ENCODE data around the gene CPT1A.
A peak's percentile ranks its signal among the peaks of the same experiment; 100 is the strongest.

CPT1A gene

GRCh38 chr11:68762481-68762880 lies 79.2 kb downstream of the CPT1A start:
- no peak for DNase-seq (ENCODE audit: low read depth in 1 of 2, low spot score in 1 of 2)

GRCh38 chr11:68761801-68762200 lies 79.9 kb downstream of the CPT1A start:
- DNase-seq (ENCODE audit: low read depth in 1 of 2, low spot score in 1 of 2) = no peak

- DNase-seq (ENCODE audit: low read depth in 1 of 2, low spot score in 1 of 2) = no peak
Measured at GRCh38 chr11:68759991-68760390, 81.7 kb downstream of the CPT1A start.

GRCh38 chr11:68757711-68758110 lies 84.0 kb downstream of the CPT1A start:
- DNase-seq (ENCODE audit: low read depth in 1 of 2, low spot score in 1 of 2) = no peak

GRCh38 chr11:68756171-68756766 lies 85.4 kb downstream of the CPT1A start:
- no peak for DNase-seq (ENCODE audit: low read depth in 1 of 2, low spot score in 1 of 2)

GRCh38 chr11:68753300-68753699 lies 88.4 kb downstream of the CPT1A start:
- no peak for DNase-seq (ENCODE audit: low read depth in 1 of 2, low spot score in 1 of 2)

- DNase-seq (ENCODE audit: low read depth in 1 of 2, low spot score in 1 of 2) = peak; percentile 89 to 91
Measured at GRCh38 chr11:68751331-68751856, 90.3 kb downstream of the CPT1A start, which contains the start of gene TESMIN. Gene TESMIN, minus strand, starts transcription at chr11:68751520. Its CDS starts 860 bp downstream, at chr11:68750660.

GRCh38 chr11:68751004-68751325 lies 90.8 kb downstream of the CPT1A start:
- no peak for DNase-seq (ENCODE audit: low read depth in 1 of 2, low spot score in 1 of 2)

- DNase-seq (ENCODE audit: low read depth in 1 of 2, low spot score in 1 of 2) = peak in 1 of 2 donors; percentile 0
Measured at GRCh38 chr11:68750195-68751003, 91.3 kb downstream of the CPT1A start.

GRCh38 chr11:68749229-68750123 lies 92.2 kb downstream of the CPT1A start:
- no peak for DNase-seq (ENCODE audit: low read depth in 1 of 2, low spot score in 1 of 2)

GRCh38 chr11:68748061-68748460 lies 93.7 kb downstream of the CPT1A start:
- no peak for DNase-seq (ENCODE audit: low read depth in 1 of 2, low spot score in 1 of 2)

- no peak for DNase-seq (ENCODE audit: low read depth in 1 of 2, low spot score in 1 of 2)
Measured at GRCh38 chr11:68743539-68743938, 98.2 kb downstream of the CPT1A start.

GRCh38 chr11:68741463-68741862 lies 100.3 kb downstream of the CPT1A start:
- no peak for DNase-seq (ENCODE audit: low read depth in 1 of 2, low spot score in 1 of 2)

- DNase-seq (ENCODE audit: low read depth in 1 of 2, low spot score in 1 of 2) = no peak
Measured at GRCh38 chr11:68735646-68736045, 106.1 kb downstream of the CPT1A start.

- DNase-seq (ENCODE audit: low read depth in 1 of 2, low spot score in 1 of 2) = no peak
Measured at GRCh38 chr11:68735125-68735524, 106.6 kb downstream of the CPT1A start.

GRCh38 chr11:68734111-68734510 lies 107.6 kb downstream of the CPT1A start:
- DNase-seq (ENCODE audit: low read depth in 1 of 2, low spot score in 1 of 2) = no peak

- no peak for DNase-seq (ENCODE audit: low read depth in 1 of 2, low spot score in 1 of 2)
Measured at GRCh38 chr11:68727783-68728182, 113.9 kb downstream of the CPT1A start.

- DNase-seq (ENCODE audit: low read depth in 1 of 2, low spot score in 1 of 2) = no peak
Measured at GRCh38 chr11:68724293-68724692, 117.4 kb downstream of the CPT1A start.

- no peak for DNase-seq (ENCODE audit: low read depth in 1 of 2, low spot score in 1 of 2)
Measured at GRCh38 chr11:68722143-68722542, 119.6 kb downstream of the CPT1A start.

- DNase-seq (ENCODE audit: low read depth in 1 of 2, low spot score in 1 of 2) = no peak
Measured at GRCh38 chr11:68721075-68721474, 120.6 kb downstream of the CPT1A start.

- no peak for DNase-seq (ENCODE audit: low read depth in 1 of 2, low spot score in 1 of 2)
Measured at GRCh38 chr11:68715456-68716122, 126.1 kb downstream of the CPT1A start.

Measured in activated T-helper 1 cell treated with anti-CD3 and anti-CD28 coated beads, Interleukin-2, amount 50 U/mL, for 16 hours (primary cell).